WERI-Rb-1 (cell line): ENCODE results near the gene TYRO3.
"Not testable (repeated sequence)": the region's sequence is repeated elsewhere in the genome, so short reads cannot be mapped to it uniquely, and the experiment has no call there.

Experiments
- DNase-seq: peaks from one replicate; pipeline ENCODE4 v3.0.0-alpha.2; 2020
- H3K27ac ChIP-seq: fragments of 250-450 bp; sonication (Bioruptor Pico); 2 replicates; pipeline ENCODE4 v1.5.1; 2020; ENCODE audit warnings: mild to moderate bottlenecking, moderate library complexity
- H3K27me3 ChIP-seq: fragments of 250-450 bp; sonication (Bioruptor Pico); 2 replicates; pipeline ENCODE4 v1.5.1; 2021; ENCODE audit warnings: mild to moderate bottlenecking, low read depth, moderate library complexity; ENCODE audit not compliant: insufficient read depth, severe bottlenecking
- H3K36me3 ChIP-seq: fragments of 250-450 bp; sonication (Bioruptor Pico); 2 replicates; pipeline ENCODE4 v1.5.1; 2020; ENCODE audit warnings: mild to moderate bottlenecking, moderate library complexity
- H3K4me3 ChIP-seq: 2 replicates; pipeline ENCODE4 v1.5.1; 2011; ENCODE audit warnings: low read depth, mild to moderate bottlenecking, control low read depth, low read length
- H3K9me3 ChIP-seq: fragments of 250-450 bp; sonication (Bioruptor Pico); 2 replicates; pipeline ENCODE4 v1.5.1; 2021; ENCODE audit warnings: mild to moderate bottlenecking, moderate library complexity; ENCODE audit not compliant: severe bottlenecking
- TF ChIP-seq, protein P1 (sequence below): IDR thresholded peaks from 2 replicates; pipeline ENCODE4 v1.5.1; 2011; ENCODE audit warnings: low read depth, mild to moderate bottlenecking, control low read depth, inconsistent platforms, low read length

The TYRO3 gene

DNA sequence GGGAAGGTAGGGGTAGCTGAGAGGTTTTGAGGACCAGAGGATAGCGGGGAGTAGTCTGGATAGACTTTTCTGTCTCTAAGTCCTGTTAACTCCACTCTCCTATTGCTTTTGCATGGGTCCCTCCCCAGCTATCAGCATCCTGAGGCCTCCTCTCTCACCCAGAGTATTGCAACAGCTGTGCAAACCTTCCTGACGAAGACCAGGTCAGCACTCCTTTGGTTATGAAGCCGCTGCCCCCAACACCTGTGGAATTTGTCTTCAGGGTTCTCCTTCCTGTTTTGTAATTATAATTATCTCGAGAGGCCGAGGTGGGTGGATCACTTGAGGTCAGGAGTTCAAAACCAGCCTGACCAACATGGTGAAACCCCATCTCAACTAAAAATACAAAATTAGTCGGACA is 24.8 kb downstream of the TYRO3 start:
- Histone ChIP-seq H3K4me3 (no peak overlapping the region), H3K27me3 (no peaks in the 10 kb centered on the region), H3K36me3 (no peaks in the 10 kb centered on the region), H3K27ac (no peak overlapping the region), H3K9me3 (no peaks in the 10 kb centered on the region)
- no peak for DNase-seq
- TF ChIP-seq, protein P1, sequence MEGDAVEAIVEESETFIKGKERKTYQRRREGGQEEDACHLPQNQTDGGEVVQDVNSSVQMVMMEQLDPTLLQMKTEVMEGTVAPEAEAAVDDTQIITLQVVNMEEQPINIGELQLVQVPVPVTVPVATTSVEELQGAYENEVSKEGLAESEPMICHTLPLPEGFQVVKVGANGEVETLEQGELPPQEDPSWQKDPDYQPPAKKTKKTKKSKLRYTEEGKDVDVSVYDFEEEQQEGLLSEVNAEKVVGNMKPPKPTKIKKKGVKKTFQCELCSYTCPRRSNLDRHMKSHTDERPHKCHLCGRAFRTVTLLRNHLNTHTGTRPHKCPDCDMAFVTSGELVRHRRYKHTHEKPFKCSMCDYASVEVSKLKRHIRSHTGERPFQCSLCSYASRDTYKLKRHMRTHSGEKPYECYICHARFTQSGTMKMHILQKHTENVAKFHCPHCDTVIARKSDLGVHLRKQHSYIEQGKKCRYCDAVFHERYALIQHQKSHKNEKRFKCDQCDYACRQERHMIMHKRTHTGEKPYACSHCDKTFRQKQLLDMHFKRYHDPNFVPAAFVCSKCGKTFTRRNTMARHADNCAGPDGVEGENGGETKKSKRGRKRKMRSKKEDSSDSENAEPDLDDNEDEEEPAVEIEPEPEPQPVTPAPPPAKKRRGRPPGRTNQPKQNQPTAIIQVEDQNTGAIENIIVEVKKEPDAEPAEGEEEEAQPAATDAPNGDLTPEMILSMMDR: no peak

DNA sequence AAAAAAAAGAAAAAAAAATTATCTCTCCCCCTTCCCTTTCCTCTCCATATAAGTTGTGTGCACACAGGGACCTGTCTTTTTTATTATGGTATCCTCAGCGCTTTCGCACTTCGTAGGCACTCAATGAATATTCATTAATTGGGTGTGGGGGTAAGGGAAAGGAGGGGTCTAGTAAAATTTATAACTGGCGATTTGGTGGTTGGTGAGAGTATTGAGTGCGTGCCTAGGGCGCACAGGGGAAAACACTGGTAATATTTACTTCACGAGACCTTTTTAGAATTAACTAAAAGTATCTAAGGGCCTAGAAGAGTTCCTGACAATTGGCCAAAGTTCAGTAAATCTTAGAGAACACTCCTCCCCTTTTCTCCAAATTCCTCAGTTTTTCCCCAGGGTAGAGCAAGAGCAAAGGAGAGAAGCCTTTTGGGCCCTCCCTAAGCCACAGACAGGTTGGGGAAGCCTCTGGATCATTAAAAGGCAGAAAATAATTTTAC is 25.7 kb downstream of the TYRO3 start:
- no peak for DNase-seq
- no peaks in the 10 kb centered on the region for H3K27me3 ChIP-seq
- H3K27ac ChIP-seq: no peak overlapping the region
- TF ChIP-seq, protein P1: no peak
- H3K9me3 ChIP-seq: no peaks in the 10 kb centered on the region
- no peaks in the 10 kb centered on the region for H3K36me3 ChIP-seq
- H3K4me3 ChIP-seq: no peak overlapping the region

DNA sequence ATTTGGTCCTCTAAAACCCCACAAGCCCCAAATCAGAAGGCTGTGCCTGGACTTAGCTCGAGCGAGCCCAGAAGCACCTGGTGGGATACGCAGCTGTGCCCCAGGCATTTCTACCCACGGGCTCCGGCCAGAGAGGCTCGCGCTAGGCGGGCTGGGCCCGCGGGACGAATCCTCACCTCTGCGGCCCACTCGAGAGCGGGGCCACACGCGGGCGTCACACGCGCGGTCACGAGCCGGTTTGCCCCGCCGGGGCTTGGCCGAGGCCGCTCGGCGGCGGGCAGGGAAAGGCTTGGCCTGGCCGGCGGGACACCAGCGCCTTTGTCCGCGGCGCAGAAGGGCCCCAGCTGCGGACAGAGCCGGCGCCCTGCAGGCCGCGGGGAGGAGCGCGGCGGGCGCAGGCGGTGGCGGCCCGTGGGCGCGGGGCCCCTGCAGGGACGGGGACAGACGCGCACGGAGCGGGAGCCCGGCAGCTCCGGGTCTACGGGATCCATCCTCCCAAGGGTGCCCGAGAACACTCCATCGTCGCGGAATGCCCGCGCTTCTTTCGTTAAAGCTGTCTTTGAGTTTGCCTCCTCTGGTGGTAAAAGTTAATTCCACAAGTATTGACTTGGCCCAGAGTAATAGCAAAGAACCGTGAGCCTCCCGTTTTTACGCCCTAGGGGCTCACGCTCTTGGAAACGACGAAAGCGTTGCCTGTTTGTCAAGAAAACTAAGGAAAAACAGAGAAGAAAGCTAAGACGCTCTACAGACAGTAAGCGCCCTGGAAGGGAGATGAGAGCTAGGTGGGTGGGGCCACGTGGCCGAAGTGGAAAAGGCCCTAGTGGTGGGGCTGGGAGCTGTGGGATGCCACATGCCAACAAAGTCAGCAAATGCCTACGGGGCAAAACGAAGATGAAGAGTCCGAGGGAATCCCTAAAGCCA is 26.4 kb downstream of the TYRO3 start:
- Histone ChIP-seq H3K36me3 (no peaks in the 10 kb centered on the region), H3K9me3 (no peaks in the 10 kb centered on the region), H3K4me3 (no peak overlapping the region), H3K27ac (no peak overlapping the region), H3K27me3 (no peaks in the 10 kb centered on the region)
- DNase-seq: no peak
- TF ChIP-seq, protein P1: no peak

DNA sequence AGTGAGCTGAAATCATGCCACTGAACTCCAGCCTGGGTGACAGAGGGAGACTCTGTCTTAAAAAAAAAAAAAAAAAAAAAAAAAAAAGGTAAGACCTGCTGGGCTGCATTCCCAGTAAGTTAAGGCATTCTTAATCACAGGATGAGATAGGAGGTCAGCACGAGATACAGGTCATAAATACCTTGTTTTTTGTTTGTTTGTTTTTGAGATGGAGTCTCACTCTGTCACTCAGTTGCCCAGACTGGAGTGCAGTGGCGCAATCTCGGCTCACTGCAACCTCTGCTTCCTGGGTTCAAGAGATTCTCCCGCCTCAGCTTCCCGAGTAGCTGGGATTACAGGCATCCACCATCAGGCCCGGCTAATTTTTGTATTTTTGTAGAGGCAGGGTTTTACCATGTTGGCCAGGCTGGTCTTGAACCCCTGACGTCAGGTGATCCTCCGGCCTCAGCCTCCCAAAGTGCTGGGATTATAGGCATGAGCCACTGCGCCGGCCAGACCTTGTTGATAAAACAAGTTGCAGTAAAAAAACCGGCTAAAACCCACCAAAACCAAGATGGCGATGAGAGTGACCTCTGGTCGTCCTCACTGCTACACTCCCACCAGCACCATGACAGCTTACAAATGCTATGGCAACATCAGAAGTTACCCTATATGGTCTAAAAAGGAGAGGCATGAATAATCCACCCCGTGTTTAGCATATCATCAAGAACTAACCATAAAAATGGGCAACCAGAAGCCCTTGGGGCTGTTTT is 27.7 kb downstream of the TYRO3 start:
- H3K36me3 ChIP-seq, H3K4me3 ChIP-seq, H3K27ac ChIP-seq, H3K27me3 ChIP-seq, H3K9me3 ChIP-seq, DNase-seq: not testable (repeated sequence)

DNA sequence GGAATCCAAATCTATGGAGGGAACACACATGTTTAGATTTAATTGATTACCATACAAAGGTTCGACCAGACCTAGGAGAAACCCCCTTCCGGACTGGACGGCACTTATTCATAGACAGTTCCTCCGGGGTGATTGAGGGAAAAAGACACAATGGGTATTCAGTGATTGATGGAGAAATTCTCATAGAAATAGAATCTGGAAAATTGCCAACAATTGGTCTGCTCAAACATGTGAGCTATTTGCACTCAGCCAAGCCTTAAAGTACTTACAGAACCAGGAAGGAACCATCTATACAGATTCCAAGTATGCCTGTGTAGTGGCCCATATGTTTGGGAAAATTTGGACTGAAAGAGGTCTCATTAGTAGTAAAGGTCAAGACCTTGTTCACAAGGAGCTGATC is 30.0 kb downstream of the TYRO3 start:
- not testable (repeated sequence) for H3K36me3 ChIP-seq, H3K27ac ChIP-seq, H3K27me3 ChIP-seq, DNase-seq, H3K9me3 ChIP-seq, H3K4me3 ChIP-seq

DNA sequence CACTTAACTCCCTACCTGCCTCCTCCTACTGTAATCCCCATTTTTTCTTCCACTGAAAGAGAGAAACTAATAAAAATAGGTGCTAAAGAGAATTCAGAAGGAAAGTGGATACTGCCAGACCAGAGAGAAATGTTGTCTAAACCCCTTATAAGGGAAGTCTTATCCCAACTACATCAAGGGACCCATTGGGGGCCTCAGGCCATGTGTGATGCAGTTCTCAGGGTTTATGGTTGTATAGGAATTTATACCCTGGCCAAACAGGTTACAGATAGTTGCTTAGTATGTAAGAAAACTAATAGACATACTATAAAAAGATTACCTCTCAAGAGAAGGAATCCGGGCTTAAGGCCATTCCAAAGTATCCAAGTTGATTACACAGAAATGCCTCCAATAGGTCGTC is 30.6 kb downstream of the TYRO3 start:
- DNase-seq, H3K27ac ChIP-seq, H3K27me3 ChIP-seq, H3K9me3 ChIP-seq, H3K4me3 ChIP-seq, H3K36me3 ChIP-seq: not testable (repeated sequence)

DNA sequence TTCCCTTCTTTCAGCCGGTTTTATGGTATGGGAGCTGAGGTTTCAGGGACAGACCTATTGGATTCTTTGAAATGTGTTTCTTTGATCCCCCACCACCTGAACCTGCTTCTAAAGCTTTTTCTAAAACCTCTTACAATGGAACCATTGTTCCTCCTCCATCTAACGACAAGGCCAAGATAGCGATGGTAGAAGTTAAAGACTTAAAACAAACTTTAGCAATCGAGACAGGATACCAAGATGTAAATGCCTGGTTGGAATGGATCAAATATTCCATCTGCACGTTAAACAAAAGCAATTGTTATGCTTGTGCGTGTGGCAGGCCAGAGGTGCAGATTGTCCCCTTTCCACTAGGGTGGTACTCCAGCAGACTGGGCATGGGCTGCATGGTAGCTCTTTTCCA is 32.2 kb downstream of the TYRO3 start:
- not testable (repeated sequence) for H3K36me3 ChIP-seq, H3K27ac ChIP-seq, H3K9me3 ChIP-seq, DNase-seq, H3K4me3 ChIP-seq, H3K27me3 ChIP-seq

DNA sequence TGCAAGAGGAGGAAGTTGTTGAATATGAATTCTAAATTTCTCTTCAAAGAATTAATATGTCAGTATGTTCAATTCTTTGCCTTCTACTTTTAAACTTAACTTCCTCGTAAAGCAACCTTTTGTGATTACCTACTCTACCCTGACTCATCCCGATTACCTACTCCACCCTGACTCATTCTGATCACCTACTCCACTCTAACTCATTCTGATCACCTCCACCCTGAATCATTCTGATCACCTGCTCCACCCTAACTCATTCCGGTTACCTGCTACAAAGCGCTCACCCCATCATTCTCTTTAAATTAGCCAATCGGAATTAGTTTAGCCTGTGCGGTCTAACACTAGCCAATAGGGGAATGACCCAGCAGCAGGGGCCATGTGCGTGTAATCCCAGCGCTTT is 33.7 kb downstream of the TYRO3 start:
- H3K27me3 ChIP-seq, H3K9me3 ChIP-seq, H3K27ac ChIP-seq, DNase-seq, H3K4me3 ChIP-seq, H3K36me3 ChIP-seq: not testable (repeated sequence)
